Endothelial cell of umbilical vein (primary cell): Measurements from ENCODE around the gene LGR4. TPM values are rescaled to one million over a fixed set of nuclear protein-coding genes. Genes with fewer than 3 reads are reported as not detected.

Source experiments
- BruUV-seq: library from RNA; stranded (reverse); fragments of 400-500 nt; replicated peaks from 2 replicates; lab custom pipeline; 2021; lab: Mats Ljungman, UMichigan
- CTCF ChIA-PET: fragments of 300-600, 350-600 bp; sonication (Branson Sonifier 250); formaldehyde crosslinking; loops from one replicate; lab custom pipeline; 2021; ENCODE audit warnings: antibody characterized with exemption, inconsistent platforms; lab: Charles Lee
- POLR2A ChIA-PET: fragments of 300-600, 350-600 bp; sonication (Branson Sonifier 250); formaldehyde crosslinking; loops from one replicate; lab custom pipeline; 2021; ENCODE audit warnings: antibody characterized with exemption, inconsistent platforms; lab: Charles Lee
- DNase-seq: peaks from one replicate; pipeline ENCODE4 v3.0.0-alpha.2; 2011; ENCODE audit warnings: low read depth, low spot score
- FAIRE-seq: peaks from 2 replicates; lab custom pipeline; 2011; peaks lifted over from hg19 to GRCh38; lab: Jason Lieb, UNC
- H2AFZ ChIP-seq: 2 replicates; pipeline ENCODE4 v1.6.0; 2012; ENCODE audit warnings: low read depth, low read length, control low read depth, inconsistent platforms
- H3K27ac ChIP-seq: 2 replicates; pipeline ENCODE4 v1.5.1; 2011; ENCODE audit warnings: low read depth, mild to moderate bottlenecking, control low read depth, low read length, moderate library complexity; ENCODE audit not compliant: insufficient read depth
- H3K27me3 ChIP-seq, 2 experiments: 2 replicates each; pipeline versions ENCODE4 v1.6.0 to v1.6.1; 2011; ENCODE audit warnings: low read length in 2 of 2, mixed read lengths in 1 of 2; ENCODE audit not compliant: control insufficient read depth in 2 of 2, insufficient read depth in 2 of 2
- H3K36me3 ChIP-seq, 2 experiments: 2 replicates in 1 of 2; 3 replicates in 1 of 2; pipeline ENCODE4 v1.5.1; 2011; ENCODE audit warnings: low read length in 2 of 2, mild to moderate bottlenecking in 1 of 2, moderate library complexity in 1 of 2; ENCODE audit not compliant: control insufficient read depth in 2 of 2, insufficient read depth in 2 of 2; ENCODE audit errors: extremely low read depth in 1 of 2
- H3K4me1 ChIP-seq: 3 replicates; pipeline ENCODE4 v1.5.1; 2011; ENCODE audit warnings: mild to moderate bottlenecking, low read length; ENCODE audit not compliant: control insufficient read depth, insufficient read depth; ENCODE audit errors: extremely low read depth
- H3K4me2 ChIP-seq: 2 replicates; pipeline ENCODE4 v1.6.1; 2011; ENCODE audit warnings: low read length, control low read depth, mixed read lengths; ENCODE audit not compliant: insufficient read depth
- H3K4me3 ChIP-seq, 3 experiments: fragments of 200-600 bp in 1 of 3; sonication (generic), shearing (Covaris generic) in 1 of 3; replicated peaks in 1 of 3; 2 replicates each; pipeline ENCODE4 v1.5.1; 2011 to 2016; ENCODE audit warnings: control low read depth in 3 of 3, low read length in 3 of 3, mild to moderate bottlenecking in 2 of 3, inconsistent platforms in 1 of 3, low read depth in 1 of 3, moderate library complexity in 1 of 3; ENCODE audit not compliant: insufficient read depth in 1 of 3
- H3K79me2 ChIP-seq: 2 replicates; pipeline ENCODE4 v1.6.0; 2012; ENCODE audit warnings: low read length, inconsistent platforms; ENCODE audit not compliant: control insufficient read depth, insufficient read depth
- H3K9ac ChIP-seq: replicated peaks from 2 replicates; pipeline ENCODE3; 2011; ENCODE audit warnings: low read length, control low read depth; ENCODE audit not compliant: insufficient read depth; ENCODE audit errors: extremely low read depth
- H3K9me1 ChIP-seq: replicated peaks from 3 replicates; pipeline ENCODE4 v1.6.0; 2011; ENCODE audit warnings: mild to moderate bottlenecking, low read length; ENCODE audit not compliant: control insufficient read depth, insufficient read depth; ENCODE audit errors: extremely low read depth
- H3K9me3 ChIP-seq: replicated peaks from 2 replicates; pipeline ENCODE4 v1.5.1; 2012; ENCODE audit warnings: low read length, inconsistent platforms; ENCODE audit not compliant: control insufficient read depth, insufficient read depth
- H4K20me1 ChIP-seq: replicated peaks from 2 replicates; pipeline ENCODE3; 2011; ENCODE audit warnings: mild to moderate bottlenecking, low read length; ENCODE audit not compliant: control insufficient read depth, insufficient read depth; ENCODE audit errors: extremely low read depth
- EZH2 ChIP-seq: IDR thresholded peaks from 2 replicates; pipeline ENCODE4 v1.6.1; 2012; ENCODE audit warnings: borderline replicate concordance, low read depth, mild to moderate bottlenecking, moderate library complexity, low read length, inconsistent platforms; ENCODE audit not compliant: severe bottlenecking
- FOS ChIP-seq: IDR thresholded peaks from 2 replicates; pipeline ENCODE4 v1.6.1; 2011; ENCODE audit warnings: mild to moderate bottlenecking, low read length, moderate library complexity, borderline replicate concordance; ENCODE audit not compliant: insufficient read depth
- GATA2 ChIP-seq: IDR thresholded peaks from 2 replicates; pipeline ENCODE4 v1.7.0; 2011; ENCODE audit warnings: low read depth, mild to moderate bottlenecking, moderate library complexity, mixed read lengths, low read length; ENCODE audit not compliant: insufficient read length, insufficient read depth
- JUN ChIP-seq: IDR thresholded peaks from 2 replicates; pipeline ENCODE4 v1.6.1; 2011; ENCODE audit warnings: borderline replicate concordance, low read depth; ENCODE audit not compliant: insufficient read length, insufficient read depth
- MYC ChIP-seq: IDR thresholded peaks from one replicate; pipeline ENCODE4 v1.6.1; 2011; ENCODE audit warnings: mild to moderate bottlenecking, low read depth, low read length
- POLR2A ChIP-seq: IDR thresholded peaks from 2 replicates; pipeline ENCODE4 v1.6.1; 2012; ENCODE audit warnings: low read depth, mild to moderate bottlenecking, control low read depth, low read length
- POLR2AphosphoS5 ChIP-seq: IDR thresholded peaks from 2 replicates; pipeline ENCODE4 v1.6.1; 2012; ENCODE audit warnings: low read depth, mild to moderate bottlenecking, control low read depth, low read length, moderate library complexity; ENCODE audit not compliant: insufficient read depth
- dilution Hi-C: fragments of 300-500 bp; cut with MboI; formaldehyde crosslinking; loops from one replicate; pipeline ENCODE4 v1.15.0; 2019; ENCODE audit warnings: low sequenced_read_pairs; ENCODE audit not compliant: extremely low pct_ligation_motif_present
- intact Hi-C: fragments of 100-400 bp; cut with micrococcal nuclease; formaldehyde crosslinking; loops from one replicate; pipeline ENCODE4 v1.10.0; 2022
- polyA plus RNA-seq, 4 experiments: library from polyadenylated mRNA; depleted of rRNA in 3 of 4; stranded (reverse) in 3 of 4; unstranded in 1 of 4; fragments of >200 nt; gene quantifications; 2 replicates each; pipeline versions ENCODE4 v1.2.1 to v1.2.3, GENCODE V29; 2011 to 2012; ENCODE audit warnings: missing spikeins in 1 of 4
- total RNA-seq: library from RNA; stranded (reverse); gene quantifications from 2 replicates; pipeline ENCODE4 v1.2.3, GENCODE V29; 2021
- TF ChIP-seq, protein P1 (sequence below): IDR thresholded peaks from 2 replicates; pipeline ENCODE4 v1.6.1; 2011; ENCODE audit not compliant: insufficient read depth, insufficient read length
- TF ChIP-seq, protein P2 (sequence below), 2 donors: IDR thresholded peaks; 1 replicate in 1 of 2; 2 replicates in 1 of 2; pipeline ENCODE4 v1.5.1; 2011; ENCODE audit warnings: low read length in 2 of 2, mild to moderate bottlenecking in 2 of 2, moderate library complexity in 2 of 2, control low read depth in 1 of 2, inconsistent platforms in 1 of 2, low read depth in 1 of 2; ENCODE audit not compliant: insufficient read depth in 1 of 2; ENCODE audit errors: extremely low read depth in 1 of 2

Gene LGR4
- total and polyA plus RNA-seq, 2 donors (not counting 3 experiments of a cell fraction or from before 2014, with no cell fraction given), result 1.3 to 3.1 TPM

DNA sequence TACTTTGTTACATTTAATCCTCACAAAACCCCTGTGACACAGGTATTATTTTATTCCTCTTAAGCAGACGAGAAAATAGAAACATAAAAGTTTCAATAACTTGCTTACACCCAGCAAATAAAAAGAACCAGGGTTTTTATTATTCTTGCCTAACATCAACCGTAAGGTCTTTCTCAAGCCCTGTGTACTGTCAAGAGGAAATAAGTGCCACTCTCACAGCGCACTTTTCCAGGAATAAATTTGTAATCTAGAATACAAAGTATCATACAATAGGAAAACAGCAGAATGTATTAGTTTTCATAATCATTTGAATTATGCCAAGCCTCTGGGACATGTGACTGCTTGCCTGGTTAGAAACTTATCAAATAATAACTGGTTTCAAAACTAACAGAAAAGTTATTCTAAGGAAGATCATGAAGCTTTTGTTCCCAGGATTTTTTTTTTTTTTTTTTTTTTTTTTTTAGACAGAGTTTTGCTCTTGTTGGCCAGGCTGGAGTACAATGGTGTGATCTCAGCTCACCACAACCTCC is 117.0 kb downstream of the LGR4 start:
- Histone ChIP-seq H3K4me1 (no peaks in the 10 kb centered on the region), H3K9me1 (no peaks in the 10 kb centered on the region), H2AFZ (no peak overlapping the region), H3K4me2 (no peak overlapping the region), H3K36me3 (no peaks in the 10 kb centered on the region), H3K9me3 (no peaks in the 10 kb centered on the region), H3K9ac (no peak overlapping the region), H3K4me3 (no peak overlapping the region), H3K79me2 (no peaks in the 10 kb centered on the region), H3K27ac (no peak overlapping the region), H4K20me1 (no peaks in the 10 kb centered on the region), H3K27me3 (no peaks in the 10 kb centered on the region)
- dilution Hi-C loops (no loop called here), intact Hi-C loops (no loop called here)
- POLR2A ChIA-PET, result no interaction called here
- no TSS peak for BruUV-seq
- TF ChIP-seq, protein P1, sequence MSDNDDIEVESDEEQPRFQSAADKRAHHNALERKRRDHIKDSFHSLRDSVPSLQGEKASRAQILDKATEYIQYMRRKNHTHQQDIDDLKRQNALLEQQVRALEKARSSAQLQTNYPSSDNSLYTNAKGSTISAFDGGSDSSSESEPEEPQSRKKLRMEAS, result no peak
- TF ChIP-seq MYC, result no peak
- TF ChIP-seq, protein P2, sequence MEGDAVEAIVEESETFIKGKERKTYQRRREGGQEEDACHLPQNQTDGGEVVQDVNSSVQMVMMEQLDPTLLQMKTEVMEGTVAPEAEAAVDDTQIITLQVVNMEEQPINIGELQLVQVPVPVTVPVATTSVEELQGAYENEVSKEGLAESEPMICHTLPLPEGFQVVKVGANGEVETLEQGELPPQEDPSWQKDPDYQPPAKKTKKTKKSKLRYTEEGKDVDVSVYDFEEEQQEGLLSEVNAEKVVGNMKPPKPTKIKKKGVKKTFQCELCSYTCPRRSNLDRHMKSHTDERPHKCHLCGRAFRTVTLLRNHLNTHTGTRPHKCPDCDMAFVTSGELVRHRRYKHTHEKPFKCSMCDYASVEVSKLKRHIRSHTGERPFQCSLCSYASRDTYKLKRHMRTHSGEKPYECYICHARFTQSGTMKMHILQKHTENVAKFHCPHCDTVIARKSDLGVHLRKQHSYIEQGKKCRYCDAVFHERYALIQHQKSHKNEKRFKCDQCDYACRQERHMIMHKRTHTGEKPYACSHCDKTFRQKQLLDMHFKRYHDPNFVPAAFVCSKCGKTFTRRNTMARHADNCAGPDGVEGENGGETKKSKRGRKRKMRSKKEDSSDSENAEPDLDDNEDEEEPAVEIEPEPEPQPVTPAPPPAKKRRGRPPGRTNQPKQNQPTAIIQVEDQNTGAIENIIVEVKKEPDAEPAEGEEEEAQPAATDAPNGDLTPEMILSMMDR (IDR thresholded peaks at IDR 0.05; ENCODE audit: extremely low read depth in 1 of 2, insufficient read depth in 1 of 2, low read depth in 1 of 2, low read length in 2 of 2), result no peak
- no peak for TF ChIP-seq POLR2AphosphoS5
- TF ChIP-seq GATA2, result no peak
- TF ChIP-seq FOS, result no peak
- no peak for TF ChIP-seq JUN
- no peak for TF ChIP-seq EZH2
- no peak for TF ChIP-seq POLR2A
- CTCF ChIA-PET, result no interaction called here
- no peak for DNase-seq
- no peak for FAIRE-seq
